A204.1 (cell line): Measurements from ENCODE around the gene FGF19.

Experiments used
- FAIRE-seq: peaks from 2 replicates; lab custom pipeline; 2012; peaks lifted over from hg19 to GRCh38; lab: Jason Lieb, UNC

Gene FGF19, protein sequence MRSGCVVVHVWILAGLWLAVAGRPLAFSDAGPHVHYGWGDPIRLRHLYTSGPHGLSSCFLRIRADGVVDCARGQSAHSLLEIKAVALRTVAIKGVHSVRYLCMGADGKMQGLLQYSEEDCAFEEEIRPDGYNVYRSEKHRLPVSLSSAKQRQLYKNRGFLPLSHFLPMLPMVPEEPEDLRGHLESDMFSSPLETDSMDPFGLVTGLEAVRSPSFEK

DNA sequence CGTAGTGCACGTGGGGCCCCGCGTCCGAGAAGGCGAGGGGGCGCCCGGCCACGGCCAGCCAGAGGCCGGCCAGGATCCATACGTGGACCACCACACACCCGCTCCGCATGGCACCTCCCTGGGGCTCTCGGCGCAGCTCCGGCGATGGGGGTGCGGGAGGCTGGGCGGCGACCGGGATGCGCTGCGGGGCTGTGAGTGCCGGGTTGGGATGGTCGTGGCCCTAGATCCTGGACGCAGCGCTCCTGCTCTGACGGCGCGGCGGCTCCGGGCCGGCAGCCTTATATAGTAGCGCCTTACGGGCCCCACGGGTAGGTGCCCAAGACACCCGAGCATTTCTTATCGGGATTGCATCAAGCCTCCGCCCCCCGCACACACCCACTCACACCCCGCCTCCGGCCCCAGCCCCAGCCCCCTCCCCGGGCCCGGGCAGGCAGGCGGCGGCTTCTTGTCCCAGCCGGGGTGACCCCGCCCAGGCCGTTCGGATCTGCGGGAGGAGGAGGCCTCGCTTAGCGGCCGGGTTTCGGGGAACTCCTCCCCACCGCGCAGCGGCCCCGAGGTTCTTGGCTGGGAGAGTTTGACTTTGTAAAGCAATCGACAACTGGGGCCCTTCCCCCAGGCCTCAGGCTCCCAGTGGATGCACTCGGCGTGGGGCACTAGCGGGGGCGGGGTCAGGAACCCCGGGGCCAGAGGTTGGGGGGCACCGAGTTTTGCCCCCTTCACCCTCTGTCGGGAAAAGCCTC, at the start of gene FGF19:
FGF19 (minus strand) TSS at position 255 of the 740 bp plus-strand sequence; CDS start at position 109, 146 bp downstream.
- no peak for FAIRE-seq

DNA sequence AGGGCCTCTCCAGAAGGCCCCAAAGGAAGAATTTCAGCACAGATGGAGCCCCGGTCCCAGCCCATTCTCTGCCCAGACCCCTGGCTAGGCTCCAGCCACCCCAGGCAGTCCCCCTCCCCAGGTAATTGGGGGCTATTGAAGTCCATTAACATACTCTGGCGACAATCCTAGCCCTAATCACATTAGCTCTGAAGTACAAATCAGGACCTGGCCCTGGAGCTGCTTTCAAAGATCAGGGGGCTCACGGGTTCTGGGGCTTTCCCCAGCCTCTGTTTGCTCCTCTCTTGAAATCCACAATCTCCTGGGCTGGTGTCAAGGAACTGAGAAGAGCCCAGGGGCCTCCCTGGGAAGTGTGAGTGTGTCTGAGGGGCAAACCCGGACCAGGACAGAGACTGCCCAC, 49.1 kb upstream of the FGF19 start:
- FAIRE-seq: no peak

DNA sequence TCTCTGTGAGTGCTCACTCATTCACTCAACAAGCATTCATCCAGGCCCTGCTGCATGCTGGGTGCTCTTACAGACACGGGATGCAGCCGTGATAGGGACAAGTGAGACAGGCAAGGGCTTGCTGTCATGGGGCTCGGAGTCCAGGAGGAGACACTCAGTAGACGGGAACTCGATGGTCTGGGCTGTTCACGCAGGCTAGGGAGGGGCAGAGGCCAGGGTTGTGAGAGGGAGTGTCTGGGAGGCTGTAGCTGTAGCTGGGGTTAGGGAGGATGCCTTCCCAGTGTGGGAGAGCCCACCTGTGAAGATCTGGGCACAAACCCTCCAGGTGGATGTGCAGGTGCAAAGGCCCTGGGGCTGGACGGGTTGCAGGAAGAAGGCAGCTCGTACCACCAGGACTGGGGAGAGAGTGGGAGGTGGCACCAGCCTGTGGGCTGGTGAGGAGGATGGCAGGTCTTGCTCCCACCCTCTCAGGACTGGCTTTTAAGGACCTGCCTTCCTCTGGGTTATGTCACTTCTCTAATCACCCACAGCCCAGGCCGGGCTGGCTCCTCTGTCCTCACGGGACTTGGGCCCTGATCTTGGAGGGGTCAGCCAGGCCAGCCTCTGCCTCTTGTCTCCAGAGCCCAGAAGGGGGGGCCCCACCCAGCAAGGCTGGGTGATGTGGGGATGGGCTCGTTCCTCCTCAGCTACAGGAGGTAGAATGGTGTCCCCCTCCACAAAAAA, 47.2 kb upstream of the FGF19 start:
- FAIRE-seq: no peak

DNA sequence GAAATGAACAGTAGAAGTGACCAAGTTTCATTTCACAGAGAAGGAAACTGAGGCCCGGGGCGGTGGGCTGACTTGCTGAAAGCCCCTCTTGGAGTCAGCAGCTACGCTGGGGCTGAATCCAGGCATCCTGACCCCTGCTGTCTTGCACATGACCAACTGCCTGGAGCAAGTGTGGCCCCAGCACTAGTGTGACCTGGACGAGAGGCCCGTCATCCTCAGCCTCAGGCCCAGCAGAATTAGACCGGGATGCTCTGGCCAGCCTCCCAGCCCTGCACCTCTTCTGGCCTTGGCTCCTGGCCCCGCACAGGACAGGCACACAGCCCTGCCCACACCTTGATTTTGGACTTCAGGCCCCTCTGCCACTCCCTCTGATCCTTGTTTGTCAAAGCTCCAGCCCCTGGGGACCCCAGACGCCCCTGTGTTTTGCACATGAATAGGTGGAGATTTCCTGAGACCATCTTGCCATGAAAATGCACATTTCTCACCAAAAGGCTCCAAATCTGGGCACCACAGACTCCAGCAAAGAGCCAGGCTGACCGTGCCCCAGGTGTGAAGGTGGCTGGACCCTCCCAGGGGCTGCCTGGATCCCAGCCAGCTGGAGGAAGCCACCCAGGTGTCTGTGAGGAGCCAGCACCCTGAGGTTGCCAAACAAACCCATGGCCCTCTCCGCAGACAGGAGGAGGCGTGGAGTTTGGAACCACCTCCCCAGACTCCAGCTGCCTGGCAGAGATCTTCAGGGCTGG, 46.5 kb upstream of the FGF19 start:
- no peak for FAIRE-seq

DNA sequence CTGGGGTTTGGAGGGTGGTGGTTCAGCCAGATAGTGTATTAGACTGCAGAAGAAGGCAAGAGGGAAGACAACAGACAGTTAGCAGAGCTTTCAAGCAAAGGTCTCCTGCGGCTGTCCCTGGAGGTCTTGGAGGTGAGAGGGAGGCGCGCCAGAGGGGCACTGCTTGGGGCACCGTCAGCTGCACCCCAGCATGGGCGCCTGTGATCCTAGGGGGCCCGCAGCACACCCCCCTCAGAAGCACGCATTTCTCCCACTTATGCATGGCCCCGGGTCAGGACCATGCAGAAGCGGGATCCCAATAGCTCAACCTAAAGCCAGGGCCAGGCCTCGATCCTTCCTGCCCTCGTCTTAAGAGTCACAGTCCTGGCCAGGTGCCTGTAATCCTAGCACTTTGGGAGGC, 44.8 kb upstream of the FGF19 start:
- no peak for FAIRE-seq

DNA sequence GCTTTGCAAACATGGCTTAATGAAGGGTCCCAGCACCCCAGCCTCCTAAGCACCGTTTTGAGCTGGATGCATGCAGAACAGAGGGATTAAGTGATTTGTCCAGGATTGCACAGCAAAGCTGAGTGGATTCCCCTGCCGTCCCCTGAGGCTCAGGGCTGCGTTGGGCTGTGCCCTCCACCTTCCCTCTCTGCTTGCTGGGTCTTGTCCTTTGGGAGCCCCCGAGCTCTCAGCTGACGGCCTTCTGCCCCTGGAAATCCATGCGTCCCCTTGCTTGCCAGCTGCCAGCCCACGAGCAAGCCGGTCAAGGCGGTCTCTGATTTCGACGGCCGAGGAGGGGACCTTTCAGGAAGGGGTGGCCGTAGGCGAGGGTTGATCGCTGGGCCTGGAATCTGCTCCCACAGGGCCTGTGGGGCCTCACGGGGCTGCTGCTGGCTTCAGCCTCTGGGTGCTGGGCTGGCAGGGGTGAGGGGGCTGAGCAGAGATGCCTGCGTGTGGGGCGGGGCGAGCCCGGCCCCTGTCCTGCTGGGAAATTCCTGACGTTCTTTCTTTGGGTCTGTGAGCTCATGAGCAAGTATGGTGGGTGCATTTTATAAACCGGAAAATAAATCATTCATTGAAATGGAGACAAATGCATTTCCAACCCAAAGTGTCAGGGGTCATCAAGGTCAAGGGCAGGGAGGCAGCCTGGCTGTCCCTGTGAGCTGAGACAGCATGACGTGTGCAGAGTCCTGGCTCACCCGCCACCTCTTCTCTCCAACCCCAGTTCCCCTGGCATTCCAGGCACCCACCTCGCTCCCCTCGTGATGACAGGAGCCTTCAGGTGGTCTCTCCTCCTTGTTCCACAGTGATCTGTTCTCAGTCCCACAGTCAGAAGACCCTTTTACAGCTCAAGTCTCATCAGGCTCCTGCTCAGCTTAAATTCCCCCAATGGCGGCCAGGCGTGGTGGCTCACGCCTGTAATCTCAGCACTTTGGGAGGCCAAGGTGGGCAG, 43.2 kb upstream of the FGF19 start:
- FAIRE-seq: no peak

DNA sequence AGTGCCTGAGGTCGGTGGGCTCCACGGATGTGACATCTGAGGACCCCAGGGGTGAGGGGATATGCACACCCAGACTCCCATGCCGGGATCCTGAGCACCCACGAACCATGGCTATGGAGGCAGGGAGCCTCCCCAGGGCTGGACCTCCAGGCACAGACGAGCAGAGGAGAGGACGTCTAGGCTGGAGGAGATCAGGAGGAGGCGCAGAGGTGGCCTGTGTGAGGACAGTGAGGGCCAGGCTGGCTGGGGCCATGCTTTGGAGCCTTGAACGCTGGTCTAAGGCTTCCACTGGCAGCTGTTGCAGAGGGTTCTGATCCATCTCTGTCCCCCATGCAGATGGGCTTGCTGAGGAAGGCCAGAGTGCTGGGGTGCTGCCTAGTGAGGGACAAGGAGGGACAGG, 42.3 kb upstream of the FGF19 start:
- FAIRE-seq: no peak

DNA sequence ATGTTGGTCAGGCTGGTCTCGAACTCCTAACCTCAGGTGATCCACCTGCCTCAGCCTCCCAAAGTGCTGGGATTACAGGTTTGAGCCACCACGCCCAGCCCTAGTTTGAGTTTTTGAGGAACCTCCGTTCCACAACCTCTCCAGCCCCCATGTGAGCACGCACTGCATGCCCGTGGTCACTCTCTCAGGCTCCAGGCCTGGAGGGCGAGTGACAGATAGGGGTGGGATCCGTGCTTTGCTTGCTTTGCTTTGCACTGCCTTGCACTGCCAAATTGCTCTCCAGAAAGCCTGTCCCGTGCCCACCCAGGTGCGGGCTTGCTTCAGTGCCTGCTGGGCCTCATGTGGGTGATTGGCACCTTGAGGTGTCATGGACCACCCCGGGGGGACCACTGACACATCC, 41.4 kb upstream of the FGF19 start:
- FAIRE-seq: no peak

DNA sequence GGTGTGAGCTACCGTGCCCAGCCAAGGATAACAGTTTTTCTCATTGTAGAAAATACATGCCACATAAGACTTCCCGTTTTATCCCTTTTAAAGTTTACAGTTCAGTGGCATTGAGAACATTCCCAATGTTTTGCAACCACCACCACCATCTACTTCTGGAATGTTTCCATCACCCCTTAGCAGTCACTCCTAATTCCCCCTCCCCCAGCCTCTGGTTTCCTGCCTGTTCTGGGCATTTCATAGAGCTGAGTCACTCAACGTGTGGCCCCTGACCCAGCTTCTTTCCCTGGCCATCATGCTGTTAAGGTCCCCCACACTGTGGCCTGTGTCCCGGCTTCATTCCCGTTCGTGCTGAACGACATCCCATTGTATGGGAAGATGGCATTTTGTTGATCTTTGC, 40.6 kb upstream of the FGF19 start:
- FAIRE-seq: no peak

DNA sequence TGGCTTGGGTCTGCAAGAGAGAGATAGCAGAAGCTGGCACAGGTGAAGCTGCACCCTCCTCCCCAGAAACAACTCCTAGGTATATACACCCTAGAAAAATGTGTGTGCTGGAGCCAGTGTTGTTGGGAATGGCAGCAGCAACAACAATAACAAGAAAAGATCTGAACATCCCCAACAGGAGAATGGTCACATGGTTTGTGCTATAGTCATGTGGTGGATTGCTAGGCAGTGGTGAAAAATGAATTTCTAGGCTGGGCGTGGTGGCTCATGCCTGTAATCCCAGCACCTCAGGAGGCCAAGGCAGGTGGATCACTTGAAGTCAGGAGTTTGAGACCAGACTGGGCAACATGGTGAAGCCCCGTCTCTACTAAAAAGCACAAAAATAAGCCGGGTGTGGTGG, 31.0 kb upstream of the FGF19 start:
- no peak for FAIRE-seq

DNA sequence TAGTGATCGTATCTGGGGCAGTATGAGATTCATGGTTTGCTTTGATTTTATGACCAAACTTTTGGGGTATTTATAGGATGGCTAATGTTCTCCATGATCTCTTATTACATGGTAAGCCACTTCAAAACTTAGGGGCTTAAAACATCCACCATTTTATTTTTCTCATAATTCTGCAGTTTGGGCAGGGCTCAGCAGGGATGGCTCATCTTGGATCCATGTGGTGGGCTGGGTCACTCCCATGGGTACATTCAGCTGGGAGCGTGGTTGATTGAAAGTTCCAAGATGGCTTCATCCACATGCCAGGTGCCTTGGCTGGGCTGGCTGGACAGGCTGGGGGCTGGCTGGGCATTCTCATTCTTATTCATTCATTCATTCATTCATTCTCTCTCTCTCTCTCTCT, 30.5 kb upstream of the FGF19 start:
- FAIRE-seq: no peak

DNA sequence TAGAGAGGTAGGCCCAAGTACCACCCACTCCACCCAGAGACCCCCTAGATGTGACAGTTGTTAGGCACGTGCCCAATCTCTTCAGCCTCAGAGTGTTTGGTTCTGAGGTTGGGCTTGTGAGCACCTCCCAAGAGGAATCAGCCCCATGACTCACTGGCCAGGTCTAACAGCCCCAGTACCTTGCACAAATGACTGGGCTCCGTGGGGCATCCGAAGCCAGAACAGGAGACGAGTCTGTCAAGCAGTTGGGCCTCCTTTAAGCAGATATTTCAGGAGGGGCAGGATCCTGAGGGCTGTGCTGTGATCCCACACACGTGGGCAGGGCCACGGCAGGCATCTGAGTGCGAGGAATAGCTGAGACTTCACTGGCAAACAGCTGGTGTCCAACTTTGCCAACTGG, 29.1 kb upstream of the FGF19 start:
- no peak for FAIRE-seq

DNA sequence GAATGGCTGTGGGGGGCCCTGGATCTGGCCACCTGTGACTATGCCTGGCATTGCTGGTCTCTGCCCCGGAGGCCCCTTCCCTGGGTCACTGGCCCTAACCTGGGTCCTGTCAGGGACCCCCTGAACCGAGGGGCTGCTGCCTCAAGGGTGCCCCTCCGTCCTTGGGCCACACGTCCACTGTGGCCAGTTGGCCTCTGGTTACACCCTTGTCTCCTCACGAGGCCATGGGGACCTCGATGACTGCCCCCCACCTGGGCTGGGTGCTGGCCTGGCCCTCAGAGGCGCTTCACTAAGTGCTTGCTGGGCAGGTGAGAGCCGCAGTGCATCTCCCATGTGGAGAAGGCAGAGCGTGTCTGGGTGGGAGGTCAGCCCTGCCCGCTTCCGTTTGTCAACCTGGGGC, 27.3 kb upstream of the FGF19 start:
- no peak for FAIRE-seq

DNA sequence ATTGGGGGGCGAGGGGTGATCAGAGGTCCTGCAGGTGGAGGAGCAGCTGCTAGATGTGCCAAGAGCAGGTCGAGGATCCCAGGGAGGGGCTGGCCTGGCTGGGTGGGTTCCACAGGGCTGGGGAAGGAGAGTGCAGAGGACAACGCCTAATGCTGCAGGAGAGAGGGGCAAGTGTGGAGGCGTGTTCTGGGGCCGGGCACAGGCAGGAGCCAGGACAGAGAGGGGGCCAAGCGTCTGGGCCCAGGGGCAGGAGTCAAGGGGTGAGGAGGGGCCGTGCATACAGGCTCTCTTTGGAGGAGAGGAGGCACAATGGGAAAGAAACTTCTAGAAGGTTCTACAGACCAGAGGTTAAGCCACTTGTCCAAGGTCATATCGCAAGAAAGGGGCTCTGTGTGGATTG, 26.7 kb upstream of the FGF19 start:
- no peak for FAIRE-seq

DNA sequence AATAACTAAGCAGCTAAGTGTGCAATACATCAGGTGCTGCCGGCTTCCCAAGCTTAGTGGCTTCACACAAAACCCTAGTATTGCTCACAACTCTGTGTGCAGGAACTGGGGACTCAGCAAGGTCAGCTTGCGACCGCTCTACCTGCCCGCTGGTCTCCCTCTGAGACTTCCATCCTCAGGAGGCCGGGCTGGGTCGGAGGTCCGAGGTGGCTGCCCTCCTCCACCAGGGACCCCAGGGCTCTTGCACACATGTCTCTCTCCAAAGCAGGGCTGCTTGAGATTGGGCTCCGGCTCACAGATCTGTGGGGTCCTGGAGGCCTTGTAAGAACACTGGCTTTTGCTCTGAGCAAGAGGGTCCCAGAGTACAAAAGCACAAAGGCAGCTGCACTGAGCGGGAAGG, 25.4 kb upstream of the FGF19 start:
- no peak for FAIRE-seq

DNA sequence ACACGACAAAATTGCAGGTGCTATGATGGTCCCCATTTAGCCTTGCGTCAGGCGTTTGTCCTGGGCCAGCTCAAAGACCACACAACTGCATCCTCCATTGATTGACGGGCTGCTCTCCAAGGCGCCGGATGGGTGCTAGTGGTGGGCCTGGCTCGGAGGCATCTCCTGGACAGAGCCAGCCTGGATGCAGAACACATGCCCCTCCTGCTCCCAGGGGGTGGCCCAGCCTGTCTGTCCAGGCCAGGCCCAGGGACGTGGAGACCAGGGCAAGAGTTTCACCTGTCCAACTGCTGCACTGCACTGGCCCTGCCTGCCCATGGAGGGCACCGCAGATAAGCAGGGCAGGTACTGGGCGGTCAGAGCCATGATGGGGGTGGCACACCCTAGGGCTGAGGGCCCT, 23.4 kb upstream of the FGF19 start:
- FAIRE-seq: no peak

DNA sequence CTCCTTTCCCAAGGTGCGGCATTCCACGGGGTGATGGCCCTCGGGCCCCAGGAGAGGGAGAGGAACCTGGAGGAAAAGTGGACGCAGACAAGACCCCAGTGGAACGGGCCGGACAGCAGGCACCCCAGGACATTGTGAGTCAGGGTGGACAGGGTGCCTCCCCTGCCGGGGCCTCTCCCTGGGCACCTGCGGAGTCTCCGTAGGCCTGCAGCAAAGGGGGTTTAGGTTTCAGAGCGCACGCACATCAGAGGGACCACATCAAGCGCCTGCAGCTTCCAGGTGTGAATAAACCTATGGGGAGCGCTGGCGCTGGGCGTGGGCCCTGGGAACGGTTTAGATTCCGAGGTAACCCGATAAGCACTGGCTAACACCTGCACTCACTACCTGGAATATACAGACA, 22.7 kb upstream of the FGF19 start:
- FAIRE-seq: no peak

DNA sequence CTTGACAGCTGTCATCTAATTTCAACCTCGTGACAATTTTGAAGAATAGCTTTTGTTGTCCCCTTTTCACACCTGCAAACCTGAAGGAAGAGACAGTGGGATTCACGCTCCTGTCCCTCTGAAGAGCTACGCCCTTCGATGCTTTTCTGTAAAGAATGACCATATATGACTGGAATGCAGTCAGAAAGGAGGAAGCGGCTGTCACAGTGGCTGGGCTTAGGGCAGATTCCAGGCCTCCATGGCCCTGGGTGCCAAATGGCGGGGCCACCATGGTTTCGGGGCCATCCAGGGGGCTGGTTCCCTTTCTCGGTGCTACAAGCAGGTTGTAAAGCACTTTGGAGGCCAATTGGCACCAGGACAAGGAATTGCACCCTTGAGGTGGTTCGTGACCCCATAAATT, 22.2 kb upstream of the FGF19 start:
- FAIRE-seq: no peak

DNA sequence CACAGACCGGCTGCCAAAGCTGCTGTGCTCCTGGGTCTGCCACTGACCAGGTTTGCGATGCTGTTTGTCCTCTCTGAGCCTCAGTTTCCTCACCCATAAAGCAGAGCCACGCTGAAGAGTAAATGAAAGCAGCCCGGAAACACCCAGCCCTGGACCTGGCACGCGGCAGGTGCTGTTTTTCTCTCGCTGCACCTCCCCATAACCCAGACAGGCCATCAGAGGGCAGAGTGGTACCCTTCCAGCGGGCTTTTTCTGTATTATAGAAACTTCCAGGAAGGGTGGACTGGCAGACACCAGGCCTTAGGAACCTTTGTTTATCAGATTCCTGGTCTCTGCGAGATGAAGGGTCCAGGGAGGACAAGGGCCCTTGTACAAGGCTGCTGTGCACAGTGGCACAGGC, 17.9 kb upstream of the FGF19 start:
- no peak for FAIRE-seq

DNA sequence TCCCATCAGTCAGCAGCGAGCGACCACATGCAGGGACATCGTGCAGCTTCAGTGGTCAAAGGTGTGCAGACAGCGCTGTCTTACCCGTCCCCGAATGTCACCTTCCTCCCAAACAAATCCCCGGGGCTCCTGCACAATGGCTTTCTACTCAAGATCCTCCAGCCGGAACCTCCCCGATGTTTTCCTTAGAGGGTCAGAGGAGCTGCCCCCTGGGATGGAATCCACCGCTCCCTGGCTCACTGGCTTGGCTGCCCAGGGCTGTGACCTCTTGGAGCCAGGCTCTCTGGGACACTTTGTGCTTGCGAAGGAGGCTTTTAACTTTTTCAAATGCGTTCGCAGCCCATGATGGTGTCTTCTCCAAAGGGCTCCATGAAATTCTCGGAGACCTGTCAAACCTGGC, 17.3 kb upstream of the FGF19 start:
- no peak for FAIRE-seq

DNA sequence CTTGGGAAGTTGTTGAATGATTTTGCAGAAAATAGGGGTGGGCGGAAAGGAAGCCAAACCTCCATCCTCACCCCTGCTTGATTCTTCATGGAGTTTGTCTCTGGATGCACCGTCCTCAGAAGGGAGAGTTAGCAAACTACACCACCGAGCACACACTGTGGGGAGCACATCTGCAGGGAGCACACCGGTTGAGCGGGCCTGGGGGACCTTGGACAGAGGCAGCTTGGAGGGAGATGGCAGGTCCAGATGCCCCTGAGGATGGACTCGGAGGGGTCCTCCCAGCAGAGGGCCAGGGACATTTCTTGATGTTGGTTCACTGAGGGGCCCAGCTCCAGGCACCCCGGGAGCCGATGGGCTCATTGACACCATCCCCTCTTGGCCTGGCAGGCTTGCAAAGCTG, 15.1 kb upstream of the FGF19 start:
- FAIRE-seq: no peak

DNA sequence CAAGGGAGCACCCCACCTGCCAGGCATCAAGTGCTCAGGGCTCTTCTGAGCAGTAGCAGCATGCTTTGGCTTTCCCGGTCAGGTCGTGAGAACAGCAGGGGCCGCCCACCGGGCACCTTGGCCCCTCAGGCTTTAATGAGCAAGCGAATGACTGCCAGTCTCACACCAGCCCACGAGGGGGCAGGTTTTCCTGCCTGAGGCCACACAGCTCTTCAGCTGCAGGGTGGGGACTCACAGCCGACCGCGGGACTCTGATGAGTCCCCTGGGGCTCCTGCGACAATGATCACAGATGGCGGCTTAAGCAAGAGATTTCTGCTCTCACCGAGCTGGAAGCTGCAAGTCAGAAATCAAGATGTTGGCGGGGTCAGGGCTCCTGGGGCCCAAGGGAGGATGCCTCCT, 14.3 kb upstream of the FGF19 start:
- no peak for FAIRE-seq
